Testis (tissue), 2 donors: ENCODE measurements around the gene KLHL29.

Experiments used
- POLR2A ChIP-seq: fragments of 450-650 bp; IDR thresholded peaks from one replicate; pipeline ENCODE4 v1.6.1; 2017; ENCODE audit warnings: antibody characterized with exemption, mild to moderate bottlenecking, moderate library complexity
- TF ChIP-seq, protein P1 (sequence below), 3 experiments: fragments of 450-650 bp in 2 of 3; fragments of 200-600 bp in 1 of 3; sonication (generic) in 1 of 3; IDR thresholded peaks; one replicate each; pipeline ENCODE4 v1.5.1; 2016 to 2019; ENCODE audit warnings: antibody characterized with exemption in 3 of 3, mild to moderate bottlenecking in 2 of 3, moderate library complexity in 1 of 3

DNA sequence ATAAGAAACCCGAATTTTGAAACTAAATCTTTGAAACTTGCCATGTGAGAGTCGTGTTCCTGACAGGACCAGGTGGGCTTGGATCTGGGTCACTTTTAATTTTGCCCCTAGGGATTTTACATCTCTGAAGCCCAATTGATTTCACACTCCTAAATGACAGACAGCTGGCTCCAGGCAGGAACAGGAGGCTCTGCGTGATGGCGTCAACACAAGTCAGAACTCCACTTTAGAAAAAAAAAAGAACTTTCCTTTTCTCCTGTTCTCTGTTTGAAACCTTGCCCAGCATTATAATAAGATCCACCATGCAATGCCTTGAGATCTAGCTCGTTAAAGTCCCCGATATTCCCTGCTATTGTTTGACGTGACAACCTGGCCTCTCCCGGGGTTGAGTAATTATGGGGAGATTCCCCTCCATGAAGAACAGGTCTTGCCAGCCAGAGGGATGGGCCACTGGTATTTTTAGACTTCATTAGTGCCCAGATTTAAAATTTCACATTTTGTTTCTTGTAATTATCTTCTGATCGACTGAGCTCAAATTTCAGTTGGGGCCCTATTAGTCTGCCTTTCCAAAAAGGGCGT lies 260.3 kb downstream of the KLHL29 start:
- TF ChIP-seq, protein P1, sequence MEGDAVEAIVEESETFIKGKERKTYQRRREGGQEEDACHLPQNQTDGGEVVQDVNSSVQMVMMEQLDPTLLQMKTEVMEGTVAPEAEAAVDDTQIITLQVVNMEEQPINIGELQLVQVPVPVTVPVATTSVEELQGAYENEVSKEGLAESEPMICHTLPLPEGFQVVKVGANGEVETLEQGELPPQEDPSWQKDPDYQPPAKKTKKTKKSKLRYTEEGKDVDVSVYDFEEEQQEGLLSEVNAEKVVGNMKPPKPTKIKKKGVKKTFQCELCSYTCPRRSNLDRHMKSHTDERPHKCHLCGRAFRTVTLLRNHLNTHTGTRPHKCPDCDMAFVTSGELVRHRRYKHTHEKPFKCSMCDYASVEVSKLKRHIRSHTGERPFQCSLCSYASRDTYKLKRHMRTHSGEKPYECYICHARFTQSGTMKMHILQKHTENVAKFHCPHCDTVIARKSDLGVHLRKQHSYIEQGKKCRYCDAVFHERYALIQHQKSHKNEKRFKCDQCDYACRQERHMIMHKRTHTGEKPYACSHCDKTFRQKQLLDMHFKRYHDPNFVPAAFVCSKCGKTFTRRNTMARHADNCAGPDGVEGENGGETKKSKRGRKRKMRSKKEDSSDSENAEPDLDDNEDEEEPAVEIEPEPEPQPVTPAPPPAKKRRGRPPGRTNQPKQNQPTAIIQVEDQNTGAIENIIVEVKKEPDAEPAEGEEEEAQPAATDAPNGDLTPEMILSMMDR (IDR thresholded peaks at IDR 0.05) = no peak
- no peak for TF ChIP-seq POLR2A
